Cortex of kidney (tissue), 1 donor: ENCODE results near the gene ZSWIM8.

Experiments
- DNase-seq: peaks from one replicate; lab custom pipeline; 2025; lab: John Stamatoyannopoulos, UW

ZSWIM8 gene

GRCh38 chr10:73797324-73798025, 12.1 kb downstream of the ZSWIM8 start:
- DNase-seq = no peak

- no peak for DNase-seq
Measured at GRCh38 chr10:73798087-73798486, 12.7 kb downstream of the ZSWIM8 start.

- no peak for DNase-seq
Measured at GRCh38 chr10:73798927-73799560, 13.6 kb downstream of the ZSWIM8 start.

GRCh38 chr10:73799899-73800559, 14.6 kb downstream of the ZSWIM8 start:
- DNase-seq = no peak

GRCh38 chr10:73800560-73801252, 15.3 kb downstream of the ZSWIM8 start:
- DNase-seq = no peak

- no peak for DNase-seq
Measured at GRCh38 chr10:73801253-73801590, 15.8 kb downstream of the ZSWIM8 start.

GRCh38 chr10:73802276-73802991, 17.0 kb downstream of the ZSWIM8 start:
- no peak for DNase-seq

- DNase-seq = no peak
Measured at GRCh38 chr10:73803680-73804286, 18.4 kb downstream of the ZSWIM8 start.

GRCh38 chr10:73806176-73806950, 21.0 kb downstream of the ZSWIM8 start:
- no peak for DNase-seq

GRCh38 chr10:73807471-73807870, 22.1 kb downstream of the ZSWIM8 start:
- DNase-seq = no peak

GRCh38 chr10:73808021-73808815, 22.8 kb downstream of the ZSWIM8 start:
- no peak for DNase-seq

GRCh38 chr10:73809061-73809818, 23.8 kb downstream of the ZSWIM8 start:
- DNase-seq = no peak

GRCh38 chr10:73810358-73810734, 24.9 kb downstream of the ZSWIM8 start:
- DNase-seq = no peak

GRCh38 chr10:73810735-73811465, 25.5 kb downstream of the ZSWIM8 start:
- no peak for DNase-seq

GRCh38 chr10:73812657-73813056, 27.3 kb downstream of the ZSWIM8 start:
- DNase-seq = no peak

- DNase-seq = no peak
Measured at GRCh38 chr10:73813333-73813732, 27.9 kb downstream of the ZSWIM8 start.

- no peak for DNase-seq
Measured at GRCh38 chr10:73814276-73814895, 29.0 kb downstream of the ZSWIM8 start.
